HG03196 (cell line): ENCODE results near the gene ABCA9.
A peak's percentile ranks its signal among the peaks of the same experiment; 100 is the strongest.
"Not testable (repeated sequence)": the region's sequence is repeated elsewhere in the genome, so short reads cannot be mapped to it uniquely, and the experiment has no call there.

Source experiments
- ATAC-seq: cut with Tn5 transposase; IDR thresholded peaks from one replicate; pipeline ENCODE4 v1.9.1; 2021; ENCODE audit not compliant: unreplicated experiment

Gene ABCA9

GRCh38 chr17:69060822-69061221 is at the start of gene ABCA9:
TSS of gene ABCA9 (minus strand) at chr17:69060927. CDS start at chr17:69051126, 9,801 bp downstream.
- no peak for ATAC-seq

GRCh38 chr17:69105907-69106730 is 45.4 kb upstream of the ABCA9 start:
- no peak for ATAC-seq

DNA sequence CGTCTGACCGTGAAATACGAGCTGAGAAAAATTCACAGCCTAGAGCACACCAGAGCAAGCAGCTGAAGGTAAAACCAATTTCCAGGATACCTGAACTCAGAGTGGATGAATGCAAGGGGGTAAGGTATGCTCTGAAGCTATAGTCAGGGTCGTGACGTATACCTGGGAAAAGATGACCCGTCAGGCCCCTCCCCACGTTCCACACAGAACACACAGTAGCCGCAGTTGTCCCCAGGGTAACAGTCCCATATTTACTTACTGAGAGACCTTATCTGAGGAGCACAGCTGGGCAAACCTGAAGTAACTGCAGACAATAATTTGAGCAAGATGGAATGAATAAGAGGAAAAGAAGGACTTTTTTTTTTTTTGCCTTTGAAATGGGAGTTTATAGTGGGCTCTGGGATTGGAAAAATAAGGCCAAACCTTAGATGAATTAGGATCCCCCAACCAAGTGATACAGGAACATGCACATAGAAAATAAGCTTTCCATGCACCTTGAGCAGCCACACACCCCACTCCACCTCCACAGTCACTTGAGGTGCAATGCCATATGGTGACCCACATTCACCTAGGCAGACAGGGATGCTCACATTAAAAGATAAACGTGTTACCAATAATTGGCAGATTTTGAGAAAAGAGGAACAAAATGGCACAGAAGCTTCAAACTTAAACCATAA is 43.0 kb upstream of the ABCA9 start:
- no peak for ATAC-seq

GRCh38 chr17:69098625-69099024 is 37.9 kb upstream of the ABCA9 start:
- no peak for ATAC-seq

GRCh38 chr17:69096541-69096940 is 35.8 kb upstream of the ABCA9 start:
- no peak for ATAC-seq

DNA sequence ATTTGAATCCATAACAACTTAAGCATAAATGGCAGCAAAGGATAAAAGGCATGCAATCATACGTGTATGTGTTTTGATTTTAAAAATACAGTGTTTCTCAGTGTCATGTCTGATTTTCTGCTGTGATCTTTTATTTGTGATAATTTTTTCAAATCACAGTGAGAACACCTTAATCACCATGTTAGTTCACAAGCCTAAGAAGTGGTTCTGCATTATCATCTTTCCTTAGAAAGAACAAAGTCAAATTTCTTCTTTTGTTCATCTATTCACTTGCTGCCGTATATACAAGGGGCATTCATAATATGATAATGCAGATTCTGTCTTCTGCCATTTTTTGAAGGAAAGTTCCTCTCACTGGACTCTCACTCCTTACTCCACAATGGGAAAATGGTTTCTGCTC is 33.3 kb upstream of the ABCA9 start:
- no peak for ATAC-seq

DNA sequence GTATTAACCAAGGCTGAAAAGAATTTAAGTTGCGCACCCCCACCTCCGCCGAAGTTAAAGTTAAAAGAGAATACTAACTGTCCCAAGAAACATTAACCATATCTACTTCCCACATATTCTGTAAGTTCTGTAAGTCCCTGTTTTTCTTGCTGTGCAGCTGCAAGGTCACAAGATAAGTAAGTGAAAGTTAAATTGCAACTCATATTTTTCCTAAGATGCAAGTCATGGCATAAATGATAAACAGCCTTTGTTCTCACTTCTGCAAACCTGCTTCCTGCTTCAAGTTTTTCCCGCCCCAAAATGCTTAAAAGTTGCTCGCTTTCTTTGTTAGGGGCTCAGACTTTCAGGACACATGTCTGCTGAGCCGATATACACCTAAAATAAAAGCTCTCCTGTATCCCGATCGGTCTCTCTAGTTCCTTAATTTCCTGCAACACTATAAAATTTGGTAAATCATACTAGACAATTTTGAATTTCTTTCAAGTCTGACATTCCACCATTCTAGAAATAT is 32.6 kb upstream of the ABCA9 start:
- ATAC-seq: peak; percentile 44

DNA sequence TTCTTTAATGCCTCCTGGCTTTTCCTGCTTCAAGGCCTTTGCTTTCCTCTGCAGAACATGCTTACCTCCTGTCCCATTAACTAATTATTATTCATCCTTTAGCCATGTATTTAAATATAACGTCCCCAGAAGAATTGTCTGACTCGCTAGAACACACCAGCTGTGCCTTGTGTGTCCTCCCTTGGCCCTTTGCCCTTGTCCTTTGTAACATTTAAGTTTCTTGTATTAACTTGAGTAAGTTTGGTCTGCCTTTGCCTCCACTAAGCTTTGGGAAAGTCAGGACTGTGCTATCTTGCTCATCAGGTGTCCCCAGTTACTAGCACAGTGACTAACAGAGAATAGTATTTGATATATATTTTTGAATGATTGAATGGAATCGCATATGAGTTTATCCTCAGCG is 29.6 kb upstream of the ABCA9 start:
- ATAC-seq: no peak

GRCh38 chr17:69088643-69089200 is 28.0 kb upstream of the ABCA9 start:
- ATAC-seq: no peak

DNA sequence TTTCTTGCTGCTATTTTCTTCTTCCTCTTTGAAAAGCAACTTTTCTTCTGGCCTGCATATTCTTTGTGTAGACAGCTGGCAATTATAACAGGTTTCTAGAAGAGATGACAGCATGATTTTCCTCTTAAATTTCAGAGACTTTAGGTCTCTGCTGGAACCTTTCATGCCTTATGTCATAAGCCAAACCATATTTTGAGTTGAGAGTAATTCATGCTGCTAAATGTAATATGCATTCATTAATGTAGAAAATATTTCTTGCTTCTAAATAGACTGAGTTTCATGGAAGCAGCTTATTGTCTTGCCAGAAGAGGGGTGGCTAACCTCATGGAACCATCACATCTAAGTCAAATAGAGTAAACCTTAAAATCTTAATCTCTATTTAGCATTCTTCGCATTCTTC is 25.9 kb upstream of the ABCA9 start:
- ATAC-seq: no peak

DNA sequence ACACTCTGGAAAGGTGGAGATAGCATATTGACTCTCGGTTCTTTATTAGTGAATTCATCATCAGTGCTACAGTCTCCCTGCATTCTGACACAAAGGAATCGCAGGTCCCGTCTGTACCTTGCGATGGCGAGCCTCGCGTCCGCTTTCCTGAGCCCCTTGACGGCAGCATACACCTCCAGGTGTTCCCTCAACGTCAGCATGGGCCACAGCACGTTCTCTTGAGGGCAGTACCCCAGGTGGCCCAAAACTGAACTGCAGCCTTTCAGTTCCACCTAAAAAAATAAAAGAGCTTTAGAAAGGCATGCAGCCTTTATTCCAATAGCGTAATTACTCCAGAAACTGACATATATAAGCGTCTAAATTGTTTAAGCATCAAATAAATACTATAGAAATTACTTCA is 24.2 kb upstream of the ABCA9 start:
- no peak for ATAC-seq

DNA sequence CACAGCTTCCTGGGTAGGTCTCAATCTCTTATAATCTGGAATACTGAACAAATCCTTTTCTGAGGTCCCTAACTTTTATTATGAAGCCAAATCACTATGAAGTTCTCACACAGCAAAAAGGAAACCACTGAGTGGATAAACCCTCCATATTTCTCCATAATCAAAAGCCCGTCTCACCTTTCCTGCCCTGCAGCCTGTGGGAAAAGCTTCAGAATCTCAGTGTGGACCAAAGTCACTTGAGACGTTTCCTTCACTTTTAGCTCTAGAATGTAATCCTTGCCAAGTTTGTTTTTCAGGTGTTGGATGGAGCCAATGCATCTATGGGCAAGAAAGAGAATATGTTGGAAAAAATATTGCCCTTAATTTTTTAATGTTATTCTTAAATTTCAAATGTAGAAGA is 22.0 kb upstream of the ABCA9 start:
- no peak for ATAC-seq

DNA sequence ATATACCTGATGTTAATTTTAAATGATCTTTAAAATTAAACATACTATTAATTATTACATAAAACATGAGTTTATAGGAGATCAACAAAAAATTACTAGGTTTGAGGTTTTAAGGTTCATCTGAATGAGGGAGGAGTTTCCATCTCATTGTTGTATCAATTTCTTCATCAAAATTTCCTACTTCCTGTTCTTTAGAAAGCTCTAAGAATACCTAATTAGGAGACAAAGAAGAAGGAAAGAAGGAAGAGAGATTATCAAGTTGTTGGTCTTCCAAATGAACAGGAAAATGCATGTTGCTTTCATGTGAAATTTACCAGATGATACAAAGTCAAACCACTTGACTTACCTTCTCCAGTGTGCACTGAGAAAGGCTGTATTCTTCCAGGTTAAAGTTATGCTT is 18.1 kb upstream of the ABCA9 start:
- no peak for ATAC-seq

DNA sequence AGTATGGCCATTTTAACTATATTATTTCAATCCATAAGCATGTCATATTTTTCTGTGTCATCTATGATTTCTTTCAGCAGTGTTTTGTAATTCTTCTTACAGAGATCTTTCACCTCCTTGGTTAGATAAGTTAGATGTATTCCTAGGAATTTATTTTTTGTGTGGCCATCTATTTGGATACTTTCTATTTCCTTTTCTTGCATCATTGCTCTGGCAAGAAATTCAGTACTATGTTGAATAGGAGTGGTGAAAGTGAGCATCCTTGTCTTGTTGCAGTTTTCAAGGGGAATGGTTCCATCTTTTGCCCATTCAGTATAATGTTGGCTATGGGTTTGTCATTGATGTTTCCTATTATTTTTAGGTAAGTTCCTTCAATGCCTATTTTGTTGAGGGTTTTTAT is 15.1 kb upstream of the ABCA9 start:
- ATAC-seq: no peak

- ATAC-seq: not testable (repeated sequence)
These were observed 12.7 kb upstream of the ABCA9 start for GRCh38 chr17:69073392-69073791.

DNA sequence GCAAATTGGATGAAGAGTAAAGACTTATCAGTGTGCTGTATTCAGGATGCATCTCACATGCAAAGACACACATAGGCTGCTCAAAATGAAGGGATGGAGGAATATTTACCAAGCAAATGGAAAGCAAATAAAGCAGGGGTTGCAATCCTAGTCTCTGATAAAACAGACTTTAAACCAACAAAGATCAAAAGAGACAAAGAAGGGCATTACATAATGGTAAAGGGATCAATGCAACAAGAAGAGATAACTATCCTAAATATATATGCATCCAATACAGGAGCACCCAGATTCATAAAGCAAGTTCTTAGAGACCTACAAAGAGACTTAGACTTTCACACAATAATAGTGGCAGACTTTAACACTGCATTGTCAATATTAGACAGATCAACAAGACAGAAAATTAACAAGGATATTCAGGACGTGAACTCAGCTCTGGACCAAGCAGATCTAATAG is 12.1 kb upstream of the ABCA9 start:
- not testable (repeated sequence) for ATAC-seq

- not testable (repeated sequence) for ATAC-seq
These were observed 10.5 kb upstream of the ABCA9 start for GRCh38 chr17:69071233-69071586.

DNA sequence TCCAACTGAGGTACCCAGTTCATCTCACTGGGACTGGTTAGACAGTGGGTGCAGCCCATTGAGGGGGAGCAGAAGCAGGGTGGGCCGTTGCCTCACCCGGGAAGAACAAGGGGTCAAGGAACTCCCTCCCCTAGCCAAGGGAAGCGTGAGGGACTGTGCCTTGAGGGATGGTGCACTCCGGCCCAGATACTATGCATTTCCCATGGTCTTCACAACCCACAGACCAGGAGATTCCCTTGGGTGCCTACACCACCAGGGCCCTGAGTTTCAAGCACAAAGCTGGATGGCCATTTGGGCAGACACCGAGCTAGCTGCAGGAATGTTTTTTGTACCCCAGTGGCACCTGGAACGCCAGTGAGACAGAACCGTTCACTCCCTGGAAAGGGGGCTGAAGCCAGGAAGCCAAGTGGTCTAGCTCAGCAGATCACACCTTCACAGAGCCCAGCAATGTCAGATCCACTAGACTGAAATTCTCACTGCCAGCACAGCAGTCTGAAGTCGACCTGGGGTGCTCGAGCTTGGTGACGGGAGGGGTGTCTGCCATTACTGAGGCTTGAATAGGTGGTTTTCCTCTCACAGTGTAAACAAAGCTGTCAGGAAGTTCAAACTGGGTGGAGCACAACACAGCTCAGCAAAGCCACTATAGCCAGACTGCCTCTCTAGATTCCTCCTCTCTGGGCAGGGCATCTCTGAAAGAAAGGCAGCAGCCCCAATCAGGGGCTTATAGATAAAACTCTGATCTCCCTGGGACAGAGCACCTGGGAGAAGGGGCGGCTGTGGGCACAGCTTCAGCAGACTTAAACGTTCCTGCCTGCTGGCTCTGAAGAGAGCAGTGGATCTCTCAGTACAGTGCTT is 9.9 kb upstream of the ABCA9 start:
- not testable (repeated sequence) for ATAC-seq

DNA sequence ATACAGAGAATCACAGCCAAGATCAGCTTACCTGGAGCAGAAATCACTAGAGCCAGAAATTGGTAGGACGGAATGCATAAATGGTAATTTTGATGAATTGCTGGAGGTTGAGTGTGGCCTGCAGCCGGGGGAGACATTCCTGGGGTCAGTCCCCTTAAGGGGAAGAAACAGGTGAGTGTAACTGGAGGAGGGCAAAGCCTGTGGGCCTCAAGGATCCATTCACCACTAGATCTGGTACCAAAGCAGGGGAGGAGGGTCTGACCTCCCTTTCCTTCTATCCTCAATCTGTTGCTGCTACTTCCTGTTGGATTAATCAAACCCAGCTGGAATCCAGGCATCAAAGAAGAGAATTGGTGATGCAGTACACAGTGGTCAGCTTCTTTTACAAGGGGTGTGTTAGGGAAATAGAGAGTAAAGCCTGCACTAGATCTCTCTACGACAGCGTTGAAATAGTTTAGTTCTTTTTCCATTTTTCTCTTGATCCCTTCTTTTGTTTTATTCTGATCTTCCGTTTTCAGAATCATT is 8.6 kb upstream of the ABCA9 start:
- ATAC-seq: no peak

GRCh38 chr17:69067274-69068047 is 6.7 kb upstream of the ABCA9 start:
- no peak for ATAC-seq
